ENCODE data around the gene PEX3. TPM values are rescaled to one million over a fixed set of nuclear protein-coding genes. Genes with fewer than 3 reads are reported as not detected.

Gene PEX3
- total and polyA plus RNA-seq, 10 of the 15 experiments (the other 5 are each of a cell fraction or from before 2014, with no cell fraction given) = 18.6 to 70.7 (median 38.6) TPM

DNA sequence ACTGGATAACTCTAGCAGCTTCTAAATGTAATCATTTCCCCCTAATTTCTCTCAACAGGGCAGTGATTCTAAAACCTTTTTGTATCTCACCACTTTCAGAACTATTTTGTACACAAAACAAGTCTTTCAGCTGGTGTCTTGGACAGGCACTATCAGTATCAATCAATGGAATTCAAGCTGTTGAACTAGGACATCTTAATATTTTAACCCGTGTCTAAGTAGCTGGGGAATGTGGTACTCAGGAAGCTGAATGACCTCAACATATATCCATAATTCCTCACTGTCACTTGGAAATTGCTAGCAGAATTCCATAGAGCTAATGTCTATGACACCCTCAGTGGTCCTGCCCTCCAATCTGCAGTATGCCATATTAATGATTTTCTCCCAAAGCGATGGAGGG is 24.6 kb upstream of the PEX3 start:
- no peak overlapping the region for H2AFZ ChIP-seq (ENCODE audit: control insufficient read depth, low read depth, low read length)
- no peak overlapping the region for H3K27ac ChIP-seq (ENCODE audit: control insufficient read depth, insufficient read depth)
- CTCF ChIA-PET = interaction anchor here (0.7 to 5.8 kb wide), 17 partner anchors 10 to 951 kb away, joined by 3 to 59 read pairs (median 4); no protein-coding TSS in a partner anchor
- in situ Hi-C loops (cut with MboI) (no loop called here), intact Hi-C loops (cut with micrococcal nuclease; ENCODE audit: unreplicated experiment) (loop anchor here (5.0 to 10.0 kb wide), 5 partner anchors 149 to 954 kb away; partner anchors contain the start of gene HIVEP2)
- no peaks in the 10 kb centered on the region for H3K4me1 ChIP-seq (ENCODE audit: control insufficient read depth, insufficient read depth, low read length)
- H3K27me3 ChIP-seq (replicated peaks in 1 of 2; ENCODE audit: control insufficient read depth in 2 of 2, insufficient read depth in 2 of 2, low read length in 1 of 2) = no peaks in the 10 kb centered on the region
- no peak for ATAC-seq
- no peaks in the 10 kb centered on the region for H3K79me2 ChIP-seq (ENCODE audit: control insufficient read depth, insufficient read depth, low read length)
- no peak for DNase-seq (ENCODE audit: low read depth, low spot score)
- POLR2A ChIA-PET = interaction anchor here (0.7 kb wide), 1 partner anchor 908 kb away, joined by 3 read pairs; no protein-coding TSS in a partner anchor
- no peaks in the 10 kb centered on the region for H3K9me3 ChIP-seq (replicated peaks; ENCODE audit: control insufficient read depth, insufficient read depth, low read length)
- no peak overlapping the region for H3K4me2 ChIP-seq (ENCODE audit: control insufficient read depth, insufficient read depth)
- no peak for FAIRE-seq
- no peak overlapping the region for H3K4me3 ChIP-seq
- peaks cover 0 to 1% of the 10 kb centered on the region in 2 experiments; a peak in 1 of 4 replicates for H3K36me3 ChIP-seq (ENCODE audit: control insufficient read depth in 2 of 2, insufficient read depth in 2 of 2, low read length in 1 of 2)
- BruUV-seq (replicated peaks) = no TSS peak
- SMC1A ChIA-PET (ENCODE audit: uncharacterized antibody, unreplicated experiment) = interaction anchor here (0.8 to 5.9 kb wide), 8 partner anchors 11 to 858 kb away, joined by 3 to 54 read pairs (median 12); no protein-coding TSS in a partner anchor
- no peak overlapping the region for H3K9ac ChIP-seq (ENCODE audit: control insufficient read depth, insufficient read depth, low read length)
- RAD21 ChIA-PET (ENCODE audit: unreplicated experiment) = interaction anchor here (1.1 to 4.4 kb wide), 6 partner anchors 25 to 951 kb away, joined by 3 to 30 read pairs (median 6); partner anchors contain the start of genes ADAT2 and PEX3
- H4K20me1 ChIP-seq (ENCODE audit: control insufficient read depth, insufficient read depth) = no peaks in the 10 kb centered on the region
- WGBS (ENCODE audit: insufficient coverage, insufficient replicate concordance, low lambda C conversion rate, missing lambda C conversion rate) = 98% methylated on average over 2 of the region's 2 CpGs
- TF ChIP-seq MTA2 (IDR thresholded peaks at IDR 0.05; ENCODE audit: low read depth) (no peak), PML (IDR thresholded peaks at IDR 0.05; ENCODE audit: low read length) (no peak), RCOR1 (conservative IDR thresholded peaks at IDR 0.05; ENCODE audit: low read depth, low read length) (no peak), FOS (IDR thresholded peaks at IDR 0.05; ENCODE audit: borderline replicate concordance, extremely low read depth, insufficient read length) (no peak), TCF3 (IDR thresholded peaks at IDR 0.05; ENCODE audit: borderline replicate concordance, insufficient read depth, low read depth, low read length) (no peak), MEF2B (IDR thresholded peaks at IDR 0.05; ENCODE audit: partially characterized antibody, poor library complexity, severe bottlenecking) (no peak), SMARCA5 (IDR thresholded peaks at IDR 0.05) (no peak), MYC (IDR thresholded peaks at IDR 0.05; ENCODE audit: insufficient read depth, insufficient read length, insufficient replicate concordance, low read length, severe bottlenecking) (no peak), BHLHE40 (IDR thresholded peaks at IDR 0.05; ENCODE audit: borderline replicate concordance in 1 of 2, low read depth in 2 of 2, low read length in 1 of 2) (no peak)
- TF ChIP-seq, protein P1, sequence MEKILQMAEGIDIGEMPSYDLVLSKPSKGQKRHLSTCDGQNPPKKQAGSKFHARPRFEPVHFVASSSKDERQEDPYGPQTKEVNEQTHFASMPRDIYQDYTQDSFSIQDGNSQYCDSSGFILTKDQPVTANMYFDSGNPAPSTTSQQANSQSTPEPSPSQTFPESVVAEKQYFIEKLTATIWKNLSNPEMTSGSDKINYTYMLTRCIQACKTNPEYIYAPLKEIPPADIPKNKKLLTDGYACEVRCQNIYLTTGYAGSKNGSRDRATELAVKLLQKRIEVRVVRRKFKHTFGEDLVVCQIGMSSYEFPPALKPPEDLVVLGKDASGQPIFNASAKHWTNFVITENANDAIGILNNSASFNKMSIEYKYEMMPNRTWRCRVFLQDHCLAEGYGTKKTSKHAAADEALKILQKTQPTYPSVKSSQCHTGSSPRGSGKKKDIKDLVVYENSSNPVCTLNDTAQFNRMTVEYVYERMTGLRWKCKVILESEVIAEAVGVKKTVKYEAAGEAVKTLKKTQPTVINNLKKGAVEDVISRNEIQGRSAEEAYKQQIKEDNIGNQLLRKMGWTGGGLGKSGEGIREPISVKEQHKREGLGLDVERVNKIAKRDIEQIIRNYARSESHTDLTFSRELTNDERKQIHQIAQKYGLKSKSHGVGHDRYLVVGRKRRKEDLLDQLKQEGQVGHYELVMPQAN (conservative IDR thresholded peaks at IDR 0.05) = no peak
- TF ChIP-seq, protein P2, sequence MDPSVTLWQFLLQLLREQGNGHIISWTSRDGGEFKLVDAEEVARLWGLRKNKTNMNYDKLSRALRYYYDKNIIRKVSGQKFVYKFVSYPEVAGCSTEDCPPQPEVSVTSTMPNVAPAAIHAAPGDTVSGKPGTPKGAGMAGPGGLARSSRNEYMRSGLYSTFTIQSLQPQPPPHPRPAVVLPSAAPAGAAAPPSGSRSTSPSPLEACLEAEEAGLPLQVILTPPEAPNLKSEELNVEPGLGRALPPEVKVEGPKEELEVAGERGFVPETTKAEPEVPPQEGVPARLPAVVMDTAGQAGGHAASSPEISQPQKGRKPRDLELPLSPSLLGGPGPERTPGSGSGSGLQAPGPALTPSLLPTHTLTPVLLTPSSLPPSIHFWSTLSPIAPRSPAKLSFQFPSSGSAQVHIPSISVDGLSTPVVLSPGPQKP (IDR thresholded peaks at IDR 0.05; ENCODE audit: low read depth, low read length) = no peak
- TF ChIP-seq, protein P3, sequence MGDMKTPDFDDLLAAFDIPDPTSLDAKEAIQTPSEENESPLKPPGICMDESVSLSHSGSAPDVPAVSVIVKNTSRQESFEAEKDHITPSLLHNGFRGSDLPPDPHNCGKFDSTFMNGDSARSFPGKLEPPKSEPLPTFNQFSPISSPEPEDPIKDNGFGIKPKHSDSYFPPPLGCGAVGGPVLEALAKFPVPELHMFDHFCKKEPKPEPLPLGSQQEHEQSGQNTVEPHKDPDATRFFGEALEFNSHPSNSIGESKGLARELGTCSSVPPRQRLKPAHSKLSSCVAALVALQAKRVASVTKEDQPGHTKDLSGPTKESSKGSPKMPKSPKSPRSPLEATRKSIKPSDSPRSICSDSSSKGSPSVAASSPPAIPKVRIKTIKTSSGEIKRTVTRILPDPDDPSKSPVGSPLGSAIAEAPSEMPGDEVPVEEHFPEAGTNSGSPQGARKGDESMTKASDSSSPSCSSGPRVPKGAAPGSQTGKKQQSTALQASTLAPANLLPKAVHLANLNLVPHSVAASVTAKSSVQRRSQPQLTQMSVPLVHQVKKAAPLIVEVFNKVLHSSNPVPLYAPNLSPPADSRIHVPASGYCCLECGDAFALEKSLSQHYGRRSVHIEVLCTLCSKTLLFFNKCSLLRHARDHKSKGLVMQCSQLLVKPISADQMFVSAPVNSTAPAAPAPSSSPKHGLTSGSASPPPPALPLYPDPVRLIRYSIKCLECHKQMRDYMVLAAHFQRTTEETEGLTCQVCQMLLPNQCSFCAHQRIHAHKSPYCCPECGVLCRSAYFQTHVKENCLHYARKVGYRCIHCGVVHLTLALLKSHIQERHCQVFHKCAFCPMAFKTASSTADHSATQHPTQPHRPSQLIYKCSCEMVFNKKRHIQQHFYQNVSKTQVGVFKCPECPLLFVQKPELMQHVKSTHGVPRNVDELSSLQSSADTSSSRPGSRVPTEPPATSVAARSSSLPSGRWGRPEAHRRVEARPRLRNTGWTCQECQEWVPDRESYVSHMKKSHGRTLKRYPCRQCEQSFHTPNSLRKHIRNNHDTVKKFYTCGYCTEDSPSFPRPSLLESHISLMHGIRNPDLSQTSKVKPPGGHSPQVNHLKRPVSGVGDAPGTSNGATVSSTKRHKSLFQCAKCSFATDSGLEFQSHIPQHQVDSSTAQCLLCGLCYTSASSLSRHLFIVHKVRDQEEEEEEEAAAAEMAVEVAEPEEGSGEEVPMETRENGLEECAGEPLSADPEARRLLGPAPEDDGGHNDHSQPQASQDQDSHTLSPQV (IDR thresholded peaks at IDR 0.05) = no peak
